HepG2 (cell line): ENCODE data around the gene FNDC8.

Source experiments
- ARID3A ChIP-seq: IDR thresholded peaks from 2 replicates; pipeline ENCODE4 v1.6.1; 2012; ENCODE audit warnings: low read depth, low read length, improper control_type of control experiment
- CTCF ChIP-seq: sonication (generic); formaldehyde crosslinking; IDR thresholded peaks from 2 replicates; pipeline ENCODE4 v1.5.0; 2020; ENCODE audit warnings: mild to moderate bottlenecking, missing genetic modification reagents, moderate library complexity
- ZNF878 ChIP-seq: sonication (generic); formaldehyde crosslinking; IDR thresholded peaks from 2 replicates; pipeline ENCODE4 v1.8.1; 2023; ENCODE audit warnings: mild to moderate bottlenecking, missing genetic modification reagents, moderate library complexity

GRCh38 chr17:35094902-35095301, 26.5 kb upstream of the FNDC8 start:
- no peak for TF ChIP-seq CTCF (CRISPR knock-in tag)
- no peak for TF ChIP-seq ZNF878 (CRISPR knock-in tag)
- TF ChIP-seq ARID3A, result no peak
